Measurements from ENCODE around the gene CFDP1.
"Not testable (repeated sequence)": the region's sequence is repeated elsewhere in the genome, so short reads cannot be mapped to it uniquely, and the experiment has no call there.

Gene CFDP1

GRCh38 chr16:75443298-75443697 lies 10.0 kb upstream of the CFDP1 start:
- Histone ChIP-seq H4K20me1 (ENCODE audit: insufficient read depth, low read length) (no peaks in the 10 kb centered on the region), H3K9ac (ENCODE audit: low read length) (no peak overlapping the region), H3K9me3 (replicated peaks; ENCODE audit: insufficient read depth, low read length) (no peaks in the 10 kb centered on the region), H3K27ac (ENCODE audit: low read length) (no peak overlapping the region), H3F3A (ENCODE audit: insufficient read depth, low read length) (no peaks in the 10 kb centered on the region), H2AFZ (ENCODE audit: low read length) (no peak overlapping the region), H3K9me2 (replicated peaks; ENCODE audit: insufficient read depth, low read length) (no peaks in the 10 kb centered on the region), H3K36me3 (replicated peaks; ENCODE audit: insufficient read depth, low read length) (no peaks in the 10 kb centered on the region), H3K27me3 (replicated peaks; ENCODE audit: insufficient read depth, low read length) (no peaks in the 10 kb centered on the region), H3K4me2 (ENCODE audit: low read depth, low read length) (no peak overlapping the region), H3K4me3 (ENCODE audit: low read length) (no peak overlapping the region), H3K79me2 (ENCODE audit: low read length) (no peaks in the 10 kb centered on the region), H3K4me1 (ENCODE audit: low read length) (no peaks in the 10 kb centered on the region)
- TF ChIP-seq EZH2 (optimal IDR thresholded peaks at IDR 0.05; ENCODE audit: low read depth, low read length): no peak
- no peak for TF ChIP-seq CTCF (IDR thresholded peaks at IDR 0.05; ENCODE audit: low read length)
- TF ChIP-seq EZH2phosphoT487 (IDR thresholded peaks at IDR 0.05; ENCODE audit: low read length): no peak
- no peak for DNase-seq

- Histone ChIP-seq H3K27ac (ENCODE audit: low read length) (peak overlapping the region; percentile 70; the same call in 1 of the 2 replicates), H3K4me3 (ENCODE audit: low read length) (peak overlapping the region; percentile 83), H3K9me3 (replicated peaks; ENCODE audit: insufficient read depth, low read length) (no peaks in the 10 kb centered on the region), H3K79me2 (ENCODE audit: low read length) (peaks cover 9% of the 10 kb centered on the region), H3K27me3 (replicated peaks; ENCODE audit: insufficient read depth, low read length) (no peaks in the 10 kb centered on the region), H3F3A (ENCODE audit: insufficient read depth, low read length) (peaks cover 5% of the 10 kb centered on the region; the same call in 1 of the 2 replicates), H3K9me2 (replicated peaks; ENCODE audit: insufficient read depth, low read length) (no peaks in the 10 kb centered on the region), H2AFZ (ENCODE audit: low read length) (peak overlapping the region; percentile 88), H3K4me1 (ENCODE audit: low read length) (no peaks in the 10 kb centered on the region), H3K9ac (ENCODE audit: low read length) (peak overlapping the region; percentile 64), H3K36me3 (replicated peaks; ENCODE audit: insufficient read depth, low read length) (no peaks in the 10 kb centered on the region), H3K4me2 (ENCODE audit: low read depth, low read length) (peak overlapping the region; percentile 81), H4K20me1 (ENCODE audit: insufficient read depth, low read length) (no peaks in the 10 kb centered on the region)
- DNase-seq: peak; percentile 66
- TF ChIP-seq CTCF (IDR thresholded peaks at IDR 0.05; ENCODE audit: low read length): no peak
- TF ChIP-seq EZH2 (optimal IDR thresholded peaks at IDR 0.05; ENCODE audit: low read depth, low read length): no peak
- TF ChIP-seq EZH2phosphoT487 (IDR thresholded peaks at IDR 0.05; ENCODE audit: low read length): no peak
These were observed 570 bp upstream of the CFDP1 start for GRCh38 chr16:75433732-75434413.

- H3K27me3 ChIP-seq (replicated peaks; ENCODE audit: insufficient read depth, low read length): no peaks in the 10 kb centered on the region
- H4K20me1 ChIP-seq (ENCODE audit: insufficient read depth, low read length): no peaks in the 10 kb centered on the region
- H3K36me3 ChIP-seq (replicated peaks; ENCODE audit: insufficient read depth, low read length): no peaks in the 10 kb centered on the region
- TF ChIP-seq CTCF (IDR thresholded peaks at IDR 0.05; ENCODE audit: low read length) (no peak), EZH2 (optimal IDR thresholded peaks at IDR 0.05; ENCODE audit: low read depth, low read length) (no peak), EZH2phosphoT487 (IDR thresholded peaks at IDR 0.05; ENCODE audit: low read length) (no peak)
- H3K27ac ChIP-seq (ENCODE audit: low read length): no peak overlapping the region
- H3K9me2 ChIP-seq (replicated peaks; ENCODE audit: insufficient read depth, low read length): no peaks in the 10 kb centered on the region
- peaks cover 9% of the 10 kb centered on the region for H3K79me2 ChIP-seq (ENCODE audit: low read length)
- no peak overlapping the region for H3K4me2 ChIP-seq (ENCODE audit: low read depth, low read length)
- H3K9ac ChIP-seq (ENCODE audit: low read length): no peak overlapping the region
- no peaks in the 10 kb centered on the region for H3K4me1 ChIP-seq (ENCODE audit: low read length)
- no peaks in the 10 kb centered on the region for H3K9me3 ChIP-seq (replicated peaks; ENCODE audit: insufficient read depth, low read length)
- DNase-seq: no peak
- H2AFZ ChIP-seq (ENCODE audit: low read length): no peak overlapping the region
- H3F3A ChIP-seq (ENCODE audit: insufficient read depth, low read length): peaks cover 5% of the 10 kb centered on the region; the same call in 1 of the 2 replicates
- H3K4me3 ChIP-seq (ENCODE audit: low read length): no peak overlapping the region
These were observed 3.5 kb downstream of the CFDP1 start for GRCh38 chr16:75429621-75430403.

GRCh38 chr16:75426524-75426923 lies 6.8 kb downstream of the CFDP1 start:
- not testable (repeated sequence) for H3K4me1 ChIP-seq (ENCODE audit: low read length); H3K36me3 ChIP-seq (replicated peaks; ENCODE audit: insufficient read depth, low read length); H3K4me3 ChIP-seq (ENCODE audit: low read length); H3K27me3 ChIP-seq (replicated peaks; ENCODE audit: insufficient read depth, low read length); H2AFZ ChIP-seq (ENCODE audit: low read length); H3K9me2 ChIP-seq (replicated peaks; ENCODE audit: insufficient read depth, low read length); H3K9me3 ChIP-seq (replicated peaks; ENCODE audit: insufficient read depth, low read length); H4K20me1 ChIP-seq (ENCODE audit: insufficient read depth, low read length); H3K79me2 ChIP-seq (ENCODE audit: low read length); H3F3A ChIP-seq (ENCODE audit: insufficient read depth, low read length); H3K4me2 ChIP-seq (ENCODE audit: low read depth, low read length); H3K9ac ChIP-seq (ENCODE audit: low read length); DNase-seq; H3K27ac ChIP-seq (ENCODE audit: low read length)

- not testable (repeated sequence) for H3K27me3 ChIP-seq (replicated peaks; ENCODE audit: insufficient read depth, low read length); DNase-seq; H4K20me1 ChIP-seq (ENCODE audit: insufficient read depth, low read length); H3K9me2 ChIP-seq (replicated peaks; ENCODE audit: insufficient read depth, low read length); H3K9ac ChIP-seq (ENCODE audit: low read length); H2AFZ ChIP-seq (ENCODE audit: low read length); H3K4me3 ChIP-seq (ENCODE audit: low read length); H3K79me2 ChIP-seq (ENCODE audit: low read length); H3F3A ChIP-seq (ENCODE audit: insufficient read depth, low read length); H3K9me3 ChIP-seq (replicated peaks; ENCODE audit: insufficient read depth, low read length); H3K4me1 ChIP-seq (ENCODE audit: low read length); H3K4me2 ChIP-seq (ENCODE audit: low read depth, low read length); H3K27ac ChIP-seq (ENCODE audit: low read length); H3K36me3 ChIP-seq (replicated peaks; ENCODE audit: insufficient read depth, low read length)
These were observed 9.1 kb downstream of the CFDP1 start for GRCh38 chr16:75424105-75424762.

All from MM.1S (cell line).